ENCODE results near the gene EEPD1.
A peak's percentile ranks its signal among the peaks of the same experiment; 100 is the strongest.

Gene EEPD1

GRCh38 chr7:36190447-36191291, 37.6 kb downstream of the EEPD1 start:
- ATAC-seq (no peak), DNase-seq (no peak)

- ATAC-seq: no peak
- no peak for DNase-seq
Measured at GRCh38 chr7:36191292-36191920, 38.4 kb downstream of the EEPD1 start.

- DNase-seq: no peak
Measured at GRCh38 chr7:36192053-36192824, 39.2 kb downstream of the EEPD1 start.

GRCh38 chr7:36192877-36193276, 39.8 kb downstream of the EEPD1 start:
- DNase-seq (no peak), ATAC-seq (no peak)

More at GRCh38 chr7:36192053-36192824, 39.2 kb downstream of the EEPD1 start:
- no peak for ATAC-seq

- ATAC-seq (peak; percentile 65), DNase-seq (no peak)
Measured at GRCh38 chr7:36198854-36199266, 45.8 kb downstream of the EEPD1 start.

GRCh38 chr7:36199329-36199728, 46.3 kb downstream of the EEPD1 start:
- ATAC-seq: no peak
- DNase-seq: no peak

GRCh38 chr7:36201122-36201723, 48.2 kb downstream of the EEPD1 start:
- DNase-seq (no peak), ATAC-seq (no peak)

- ATAC-seq: no peak
- no peak for DNase-seq
Measured at GRCh38 chr7:36202398-36202797, 49.3 kb downstream of the EEPD1 start.

- ATAC-seq (no peak), DNase-seq (no peak)
Measured at GRCh38 chr7:36203071-36203790, 50.2 kb downstream of the EEPD1 start.

- DNase-seq: no peak
- ATAC-seq: no peak
Measured at GRCh38 chr7:36204044-36204663, 51.1 kb downstream of the EEPD1 start.

GRCh38 chr7:36204929-36205635, 52.0 kb downstream of the EEPD1 start:
- DNase-seq (no peak), ATAC-seq (no peak)

GRCh38 chr7:36205803-36206202, 52.7 kb downstream of the EEPD1 start:
- ATAC-seq (no peak), DNase-seq (no peak)

- DNase-seq (no peak), ATAC-seq (peak; percentile 26)
Measured at GRCh38 chr7:36207451-36208291, 54.6 kb downstream of the EEPD1 start.

- peak; percentile 24 for ATAC-seq
Measured at GRCh38 chr7:36208426-36208825, 55.4 kb downstream of the EEPD1 start.

GRCh38 chr7:36208997-36209813, 56.2 kb downstream of the EEPD1 start:
- ATAC-seq: peak; percentile 45
- no peak for DNase-seq

More at GRCh38 chr7:36208426-36208825, 55.4 kb downstream of the EEPD1 start:
- no peak for DNase-seq

GRCh38 chr7:36209814-36210183, 56.7 kb downstream of the EEPD1 start:
- no peak for ATAC-seq
- DNase-seq: no peak

GRCh38 chr7:36210291-36210922, 57.4 kb downstream of the EEPD1 start:
- ATAC-seq (no peak), DNase-seq (no peak)

All from stimulated activated naive CD8-positive, alpha-beta T cell treated with anti-CD3 and anti-CD28 coated beads, Interleukin-15, Interleukin-2, amounts not matched to agents 100 U/mL and 50 U/mL, for 24 hours (primary cell).